ENCODE data around the gene PPT2. TPM values are rescaled to one million over a fixed set of nuclear protein-coding genes. Genes with fewer than 3 reads are reported as not detected.

PPT2 gene
- total and polyA plus RNA-seq, 2 of the 8 experiments (the other 6 are each of a cell fraction or from before 2014, with no cell fraction given) = 24.1 to 39.5 TPM

GRCh38 chr6:32129297-32130088 is 24.4 kb upstream of the PPT2 start:
- Histone ChIP-seq H3K9ac (replicated peaks in 1 of 4; ENCODE audit: extremely low read depth in 1 of 4, low read depth in 3 of 4, low read length in 3 of 4) (peak overlapping the region in 3 of 4 experiments; percentile 14 to 70 (median 40); a peak in 4 of 7 replicates), H3K79me1 (ENCODE audit: low read depth, low read length) (peaks cover 2% of the 10 kb centered on the region; the same call in 1 of the 2 replicates), H4K91ac (replicated peaks; ENCODE audit: insufficient read length, low read length) (no peak overlapping the region), H3K27me3 (replicated peaks in 1 of 4; ENCODE audit: control insufficient read depth in 3 of 4, extremely low read depth in 1 of 4, insufficient read depth in 3 of 4, low read length in 3 of 4) (no peaks in the 10 kb centered on the region), H3K4ac (replicated peaks; ENCODE audit: insufficient read length, low read depth, low read length) (peak overlapping the region; percentile 28), H3K56ac (replicated peaks; ENCODE audit: insufficient read length, low read depth, low read length) (no peak overlapping the region), H3K14ac (ENCODE audit: insufficient read length) (no peak overlapping the region), H3K4me1 (replicated peaks in 1 of 4; ENCODE audit: control insufficient read depth in 3 of 4, insufficient read depth in 4 of 4, low read length in 3 of 4) (peaks cover 3 to 19% (median 8%) of the 10 kb centered on the region in 4 experiments; a peak in 6 of 7 replicates), H3K4me2 (ENCODE audit: insufficient read depth in 1 of 2, low read depth in 2 of 2, low read length in 2 of 2) (peak overlapping the region; percentile 82 to 91), H4K8ac (ENCODE audit: extremely low read depth, insufficient read depth, low read length) (peak overlapping the region; percentile 87; the same call in 1 of the 2 replicates), H3K4me3 (ENCODE audit: extremely low read depth in 1 of 4, insufficient read depth in 2 of 4, low read depth in 3 of 4, low read length in 4 of 4) (peak overlapping the region; percentile 75 to 94 (median 82)), H2BK5ac (ENCODE audit: low read depth, low read length) (no peak overlapping the region; the same call in 1 of the 2 replicates), H2AK5ac (ENCODE audit: low read depth, low read length) (0 out of 2 replicates have a peak overlapping the region, but pooled peaks have one; percentile 40), H3K9me3 (ENCODE audit: insufficient read depth in 2 of 2, low read depth in 1 of 2, low read length in 1 of 2) (no peaks in the 10 kb centered on the region), H3K36me3 (ENCODE audit: control insufficient read depth in 2 of 4, insufficient read depth in 4 of 4, low read length in 3 of 4) (peaks cover 0 to 7% (median 2%) of the 10 kb centered on the region in 4 experiments; a peak in 3 of 8 replicates), H3K79me2 (ENCODE audit: control insufficient read depth in 1 of 2, insufficient read depth in 2 of 2, low read length in 2 of 2) (peaks cover 0 to 12% of the 10 kb centered on the region in 2 experiments; a peak in 1 of 4 replicates), H3K23me2 (ENCODE audit: low read depth, low read length) (peaks cover 5% of the 10 kb centered on the region), H2BK20ac (ENCODE audit: low read length) (no peak overlapping the region), H4K5ac (ENCODE audit: insufficient read length, low read depth, low read length) (no peak overlapping the region), H2AFZ (ENCODE audit: low read length) (no peak overlapping the region), H2BK15ac (ENCODE audit: low read length) (no peak overlapping the region), H3K18ac (ENCODE audit: extremely low read depth, low read length) (peak overlapping the region; percentile 89; the same call in 1 of the 2 replicates), H3K27ac (ENCODE audit: low read depth, low read length) (peak overlapping the region; percentile 34; the same call in 1 of the 2 replicates), H2BK12ac (ENCODE audit: low read depth, low read length) (0 out of 2 replicates have a peak overlapping the region, but pooled peaks have one; percentile 50), H3K23ac (ENCODE audit: insufficient read length) (no peak overlapping the region), H2BK120ac (replicated peaks; ENCODE audit: low read depth, low read length) (peak overlapping the region; percentile 19), H4K20me1 (replicated peaks in 1 of 2; ENCODE audit: control insufficient read depth in 1 of 2, insufficient read depth in 2 of 2, low read length in 2 of 2) (no peaks in the 10 kb centered on the region)
- CTCF ChIA-PET (ENCODE audit: partially characterized antibody) = interaction anchor here (1.0 to 5.6 kb wide), 11 partner anchors 11 to 176 kb away, joined by 3 to 76 read pairs (median 4); partner anchors contain the start of gene PRRT1
- DNase-seq (ENCODE audit: low read depth in 1 of 2, low spot score in 2 of 2) (no peak), FAIRE-seq (no peak)
- TF ChIP-seq SIX5 (IDR thresholded peaks at IDR 0.05; ENCODE audit: low read depth, low read length) = 0 out of 2 replicates have a peak, but pooled peaks have one; percentile 3
- TF ChIP-seq GTF2F1 (IDR thresholded peaks at IDR 0.05; ENCODE audit: borderline replicate concordance, low read depth, low read length) = no peak
- TF ChIP-seq CBX5 (IDR thresholded peaks at IDR 0.05; ENCODE audit: low read depth, low read length) = no peak
- WGBS, 2 experiments (ENCODE audit: extremely low coverage in 1 of 2, insufficient coverage in 1 of 2, insufficient read length in 1 of 2, insufficient replicate concordance in 2 of 2, low coverage in 1 of 2, low lambda C conversion rate in 2 of 2, missing lambda C conversion rate in 1 of 2) = 48% methylated on average over 22 of the region's 22 CpGs; no CpG with 5 or more reads in 1 of the 2 experiments
- POLR2A ChIA-PET (ENCODE audit: partially characterized antibody) = interaction anchor here (0.6 to 6.5 kb wide), 19 partner anchors 9 to 170 kb away, joined by 3 to 70 read pairs (median 6); partner anchors contain the start of genes AGPAT1, DXO, PRRT1 and RNF5

Data from H1 (cell line).